GM12873 (cell line): ENCODE data around the gene VGF.

Experiments used
- CTCF ChIP-seq: IDR thresholded peaks from 2 replicates; pipeline ENCODE4 v1.5.1; 2012; ENCODE audit warnings: low read depth, mild to moderate bottlenecking, moderate library complexity, low read length, control low read depth; ENCODE audit not compliant: insufficient read depth; ENCODE audit errors: missing control alignments

Gene VGF

DNA sequence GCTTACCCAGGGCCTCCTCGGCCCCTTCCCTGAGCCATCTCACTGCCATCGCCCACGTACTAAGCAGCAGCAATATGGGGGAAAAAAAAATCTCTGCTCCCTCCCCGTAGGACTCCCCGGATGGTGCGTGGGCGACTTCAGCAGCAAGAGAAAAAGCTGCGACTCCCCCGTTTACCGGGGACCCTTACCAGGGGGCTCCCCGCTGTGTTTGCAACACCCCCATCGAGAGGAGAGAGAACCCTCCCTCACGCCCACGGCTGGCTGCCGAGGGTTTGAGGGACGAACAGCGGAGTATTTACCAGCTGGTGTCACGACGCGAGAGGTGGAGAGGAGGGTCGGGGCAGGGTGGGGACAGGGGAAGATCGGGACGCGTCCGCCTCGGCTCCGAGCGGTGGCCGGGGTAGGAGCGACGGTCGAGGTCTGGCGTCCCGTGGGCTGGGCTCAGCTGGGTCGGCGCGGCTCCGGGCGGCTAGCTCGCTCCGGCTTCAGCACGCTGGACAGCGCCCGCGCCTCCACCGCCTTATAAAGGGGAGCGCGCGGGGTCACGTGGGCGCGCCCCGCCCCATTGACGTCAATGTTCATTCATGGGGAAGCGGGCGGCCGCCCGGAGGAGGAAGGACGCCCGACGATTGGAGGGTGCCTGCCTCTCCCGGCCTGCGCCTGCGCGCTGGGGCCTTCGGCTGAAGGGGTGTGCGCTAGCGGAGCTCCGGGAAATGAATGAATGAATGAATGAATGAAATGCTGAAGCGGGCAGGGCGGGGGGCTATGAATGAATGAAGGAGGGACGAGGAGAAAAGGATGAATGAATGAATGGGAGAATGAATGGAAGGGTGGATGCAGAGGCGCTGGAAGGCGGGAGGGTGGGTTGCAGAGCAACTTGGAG is at the start of gene VGF:
Gene VGF (minus strand): TSS at position 495 of the 883 bp plus-strand sequence. CDS start 726 bp downstream, outside the sequence.
- TF ChIP-seq CTCF, result no peak

DNA sequence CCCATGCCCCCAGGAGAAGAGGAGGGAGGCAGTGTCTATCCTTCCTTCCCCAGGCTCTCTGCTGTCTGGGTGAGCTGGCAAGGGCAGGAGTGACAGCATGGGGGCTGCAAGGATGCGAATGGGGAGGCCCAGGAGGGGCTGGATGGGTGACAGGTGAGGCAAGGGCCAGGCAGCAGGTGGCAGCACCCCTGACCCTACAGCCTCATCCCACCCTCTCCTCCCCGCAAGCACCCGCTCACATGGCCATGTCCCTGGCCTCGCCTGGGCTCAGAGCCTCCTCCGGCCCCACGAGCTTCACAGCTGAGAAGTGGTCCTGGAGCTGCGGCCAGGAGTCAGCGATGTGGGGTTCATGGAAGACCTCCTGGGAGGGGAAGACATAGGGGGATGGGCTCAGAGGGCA is 46.6 kb upstream of the VGF start:
- TF ChIP-seq CTCF, result no peak

GRCh38 chr7:101211501-101211900 is 46.1 kb upstream of the VGF start:
- TF ChIP-seq CTCF, result no peak

DNA sequence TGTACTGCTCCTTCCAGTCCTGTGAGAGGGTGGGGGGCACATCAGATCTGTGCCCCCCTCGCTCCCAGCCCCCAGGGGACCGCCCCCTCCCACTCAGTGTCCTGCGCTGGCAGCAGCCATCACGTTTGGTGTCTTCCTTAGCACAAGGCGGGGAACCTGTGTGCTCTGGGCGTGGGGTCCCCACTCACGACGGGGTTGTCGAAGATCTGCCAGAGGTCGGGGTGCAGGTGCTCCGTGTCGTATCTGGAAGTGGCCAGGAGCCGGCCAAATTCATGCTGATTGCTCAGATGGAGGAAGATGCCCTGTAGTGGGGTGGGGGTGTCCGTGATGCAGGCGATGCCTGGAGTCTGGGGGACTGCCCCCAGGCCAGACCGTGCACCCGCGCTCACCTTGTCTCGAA is 44.8 kb upstream of the VGF start:
- TF ChIP-seq CTCF, result no peak

DNA sequence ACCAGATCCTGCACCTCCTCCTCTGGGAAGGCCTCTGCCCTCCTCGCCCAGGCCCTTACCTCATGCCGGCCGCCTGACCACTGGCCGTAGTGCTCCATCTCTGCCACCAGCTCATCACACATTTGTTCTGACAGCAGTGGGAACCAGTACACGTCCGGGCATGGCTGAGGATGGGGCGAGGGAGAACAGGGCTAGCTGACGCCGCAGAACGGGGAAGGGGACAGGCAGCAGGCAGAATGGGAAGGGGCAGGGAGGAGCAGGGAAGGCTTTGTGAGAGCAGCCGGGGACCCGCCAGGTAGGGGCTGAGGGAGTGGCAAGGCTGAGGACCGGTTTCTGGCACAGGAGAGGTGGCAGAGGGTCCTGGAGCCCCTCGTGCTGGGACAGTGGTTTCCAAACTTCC is 43.4 kb upstream of the VGF start:
- no peak for TF ChIP-seq CTCF

DNA sequence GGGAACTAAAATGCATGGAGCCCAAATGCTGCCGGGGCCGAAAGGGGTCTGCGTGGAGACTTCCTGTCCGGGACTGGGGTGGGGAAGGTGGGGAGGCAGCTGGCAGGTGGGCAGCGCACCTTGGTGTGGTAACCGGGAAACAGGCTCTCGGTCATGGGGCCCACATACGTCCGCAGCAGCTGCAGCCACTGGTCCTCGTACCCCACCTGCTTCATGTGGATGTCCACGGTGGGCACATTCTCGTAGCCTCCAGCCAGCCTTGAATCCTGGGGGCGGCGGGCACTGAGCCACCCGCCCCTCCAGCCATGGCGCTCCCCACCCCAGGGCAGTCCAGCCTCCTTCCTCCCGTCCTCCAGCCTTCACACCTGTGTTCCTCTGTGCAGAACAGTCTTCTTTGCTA is 42.1 kb upstream of the VGF start:
- no peak for TF ChIP-seq CTCF

GRCh38 chr7:101206665-101207042 is 41.3 kb upstream of the VGF start:
- no peak for TF ChIP-seq CTCF
